Measurements from ENCODE around the gene PANK3.

Gene PANK3

GRCh38 chr5:168530621-168531150, 48.5 kb downstream of the PANK3 start:
- TF ChIP-seq CTCF (IDR thresholded peaks at IDR 0.05): no peak

GRCh38 chr5:168529374-168530234, 49.6 kb downstream of the PANK3 start:
- no peak for TF ChIP-seq CTCF (IDR thresholded peaks at IDR 0.05)

GRCh38 chr5:168528521-168529373, 50.4 kb downstream of the PANK3 start, which contains the start of gene FBLL1:
Gene FBLL1 (plus strand): TSS chr5:168529305. CDS start chr5:168529505, 200 bp downstream.
- TF ChIP-seq CTCF (IDR thresholded peaks at IDR 0.05): no peak

- TF ChIP-seq CTCF (IDR thresholded peaks at IDR 0.05): no peak
Observed at GRCh38 chr5:168527756-168528295, 51.3 kb downstream of the PANK3 start.

GRCh38 chr5:168525856-168526255, 53.3 kb downstream of the PANK3 start:
- no peak for TF ChIP-seq CTCF (IDR thresholded peaks at IDR 0.05)

GRCh38 chr5:168513861-168514428, 65.2 kb downstream of the PANK3 start:
- TF ChIP-seq CTCF (IDR thresholded peaks at IDR 0.05): no peak

Data from LNCAP (cell line).